Measurements from ENCODE around the gene SPON1. TPM values are rescaled to one million over a fixed set of nuclear protein-coding genes. Genes with fewer than 3 reads are reported as not detected.

Gene SPON1
- total and polyA plus RNA-seq, 4 donors = 0.72 to 4.9 (median 1.2) TPM

GRCh38 chr11:14133381-14133780 lies 170.9 kb downstream of the SPON1 start:
- no peak overlapping the region for H3K4me3 ChIP-seq (ENCODE audit: low read depth in 1 of 3, low read length in 3 of 3)
- no peaks in the 10 kb centered on the region for H3K36me3 ChIP-seq (ENCODE audit: control insufficient read depth in 4 of 4, insufficient read depth in 3 of 4, low read depth in 1 of 4, low read length in 3 of 4)
- peaks cover 0 to 2% (median 0%) of the 10 kb centered on the region in 4 donors for H3K9me3 ChIP-seq (ENCODE audit: control insufficient read depth in 4 of 4, low read length in 3 of 4)
- TF ChIP-seq NR2F2 (IDR thresholded peaks at IDR 0.05) (no peak), FOXA1 (IDR thresholded peaks at IDR 0.05) (no peak), REST (IDR thresholded peaks at IDR 0.05) (no peak), TAF1 (conservative IDR thresholded peaks at IDR 0.05) (no peak), RAD21 (IDR thresholded peaks at IDR 0.05) (no peak), GABPA (IDR thresholded peaks at IDR 0.05 in 1 of 2, conservative IDR thresholded peaks at IDR 0.05 in 1 of 2) (no peak), YY1 (IDR thresholded peaks at IDR 0.05) (no peak), SP1 (IDR thresholded peaks at IDR 0.05) (no peak), MAX (IDR thresholded peaks at IDR 0.05) (no peak), ZBTB33 (IDR thresholded peaks at IDR 0.05) (no peak), JUND (IDR thresholded peaks at IDR 0.05) (no peak), RXRA (IDR thresholded peaks at IDR 0.05) (no peak), HNF4A (conservative IDR thresholded peaks at IDR 0.05) (no peak), FOXA2 (IDR thresholded peaks at IDR 0.05) (no peak), HNF4G (IDR thresholded peaks at IDR 0.05) (no peak), EGR1 (IDR thresholded peaks at IDR 0.05; ENCODE audit: low read depth in 2 of 2) (no peak)
- TF ChIP-seq, protein P1, sequence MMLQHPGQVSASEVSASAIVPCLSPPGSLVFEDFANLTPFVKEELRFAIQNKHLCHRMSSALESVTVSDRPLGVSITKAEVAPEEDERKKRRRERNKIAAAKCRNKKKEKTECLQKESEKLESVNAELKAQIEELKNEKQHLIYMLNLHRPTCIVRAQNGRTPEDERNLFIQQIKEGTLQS (IDR thresholded peaks at IDR 0.05) = no peak
- TF ChIP-seq, protein P2, sequence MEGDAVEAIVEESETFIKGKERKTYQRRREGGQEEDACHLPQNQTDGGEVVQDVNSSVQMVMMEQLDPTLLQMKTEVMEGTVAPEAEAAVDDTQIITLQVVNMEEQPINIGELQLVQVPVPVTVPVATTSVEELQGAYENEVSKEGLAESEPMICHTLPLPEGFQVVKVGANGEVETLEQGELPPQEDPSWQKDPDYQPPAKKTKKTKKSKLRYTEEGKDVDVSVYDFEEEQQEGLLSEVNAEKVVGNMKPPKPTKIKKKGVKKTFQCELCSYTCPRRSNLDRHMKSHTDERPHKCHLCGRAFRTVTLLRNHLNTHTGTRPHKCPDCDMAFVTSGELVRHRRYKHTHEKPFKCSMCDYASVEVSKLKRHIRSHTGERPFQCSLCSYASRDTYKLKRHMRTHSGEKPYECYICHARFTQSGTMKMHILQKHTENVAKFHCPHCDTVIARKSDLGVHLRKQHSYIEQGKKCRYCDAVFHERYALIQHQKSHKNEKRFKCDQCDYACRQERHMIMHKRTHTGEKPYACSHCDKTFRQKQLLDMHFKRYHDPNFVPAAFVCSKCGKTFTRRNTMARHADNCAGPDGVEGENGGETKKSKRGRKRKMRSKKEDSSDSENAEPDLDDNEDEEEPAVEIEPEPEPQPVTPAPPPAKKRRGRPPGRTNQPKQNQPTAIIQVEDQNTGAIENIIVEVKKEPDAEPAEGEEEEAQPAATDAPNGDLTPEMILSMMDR (IDR thresholded peaks at IDR 0.05; ENCODE audit: low read depth, low read length, missing input control) = no peak
- peaks cover 0 to 3% (median 0%) of the 10 kb centered on the region in 4 donors for H3K27me3 ChIP-seq (ENCODE audit: control insufficient read depth in 4 of 4, insufficient read depth in 4 of 4, low read length in 3 of 4)
- no peak for DNase-seq (ENCODE audit: low spot score)
- no peak overlapping the region for H3K27ac ChIP-seq (ENCODE audit: low read depth in 1 of 2, low read length in 2 of 2)
- no peak overlapping the region for H3K9ac ChIP-seq (ENCODE audit: low read depth in 1 of 2, low read length in 2 of 2)
- no peaks in the 10 kb centered on the region for H3K4me1 ChIP-seq (ENCODE audit: control insufficient read depth in 4 of 4, insufficient read depth in 4 of 4, low read length in 3 of 4)
- 74% methylated on average over 4 of the region's 4 CpGs for WGBS
